EL (cell line): ENCODE measurements around the gene GUCY1A1.

ENCODE experiments used
- DNase-seq: peaks from one replicate; pipeline ENCODE4 v3.0.0-alpha.2; 2016

The GUCY1A1 gene

DNA sequence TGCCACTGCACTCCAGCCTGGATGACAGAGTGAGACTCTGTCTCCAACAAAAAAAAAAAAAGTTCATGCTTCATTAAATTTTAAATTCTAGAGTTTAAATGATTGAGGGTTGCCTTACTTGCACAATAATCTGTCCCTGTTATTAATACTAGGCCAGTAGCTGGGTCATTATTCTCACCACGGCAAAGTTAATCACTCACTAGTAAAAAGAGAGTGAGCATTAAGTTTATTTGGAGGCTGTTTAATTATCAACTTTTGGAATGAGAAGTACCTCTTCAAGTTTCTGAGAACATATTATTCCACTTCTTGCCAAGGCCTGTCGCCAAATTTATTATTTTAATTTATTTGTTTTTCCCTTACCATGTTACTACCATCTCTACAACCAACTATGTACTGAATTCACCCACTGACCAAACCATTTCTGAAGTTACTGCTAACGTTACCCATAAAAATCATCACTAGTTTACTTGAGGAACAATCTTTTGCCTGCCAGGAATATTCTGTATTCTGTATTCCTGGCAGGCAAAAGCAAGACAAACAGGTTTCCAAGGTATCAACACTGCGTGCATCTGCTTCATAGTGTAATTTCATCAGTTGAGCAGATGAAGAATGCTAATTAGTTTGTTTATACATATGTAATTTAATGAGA, 26.5 kb downstream of the GUCY1A1 start:
- DNase-seq, result no peak

DNA sequence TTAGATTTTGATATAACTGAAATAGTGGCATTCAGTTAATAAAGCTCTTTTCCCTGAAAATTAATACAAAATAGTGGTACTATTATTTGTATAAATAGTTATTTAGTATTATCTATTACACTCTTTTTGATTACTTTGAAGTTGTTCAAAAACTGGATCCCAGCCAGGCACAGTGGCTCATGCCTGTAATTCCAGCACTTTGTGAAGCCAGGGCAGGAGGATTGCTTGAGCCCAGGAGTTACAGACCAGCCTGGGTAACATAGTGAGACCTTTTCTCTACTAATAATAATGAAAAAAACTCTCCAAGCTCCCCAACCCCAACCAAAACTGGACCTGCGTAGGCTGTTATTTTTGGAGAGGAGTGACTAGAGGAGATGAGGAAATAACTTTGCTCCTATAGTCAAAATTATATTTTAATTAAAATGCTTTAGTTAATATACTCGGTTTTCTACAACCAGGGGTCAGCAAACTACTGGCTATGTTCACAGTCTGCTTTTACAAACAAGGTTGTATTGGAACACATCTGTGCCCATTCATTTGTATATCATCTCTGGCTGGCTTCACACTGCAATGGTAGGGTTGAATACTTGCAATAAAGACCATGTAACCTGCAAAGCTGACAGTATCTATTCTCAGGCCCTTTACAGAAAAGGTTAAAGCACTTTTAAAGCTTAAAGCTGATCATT, 27.6 kb downstream of the GUCY1A1 start:
- no peak for DNase-seq

DNA sequence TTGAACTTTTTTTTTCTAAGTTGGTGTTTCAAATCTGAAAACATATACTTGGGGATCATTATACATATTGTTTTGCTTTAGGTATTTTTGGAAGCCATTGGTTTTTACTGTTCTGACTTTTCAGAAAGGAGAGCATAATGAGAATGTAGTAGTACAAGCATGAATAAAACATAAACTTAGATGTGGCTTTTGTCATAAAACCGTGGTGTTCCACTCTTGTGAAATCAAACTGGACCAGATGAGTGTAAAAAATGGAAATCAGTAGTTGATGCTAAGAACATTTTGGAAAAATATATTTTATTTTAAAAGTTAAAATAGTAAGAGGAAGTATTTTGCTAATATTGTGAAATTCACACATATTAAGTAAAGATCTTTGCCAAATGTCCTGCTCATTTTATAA, 29.6 kb downstream of the GUCY1A1 start:
- no peak for DNase-seq

DNA sequence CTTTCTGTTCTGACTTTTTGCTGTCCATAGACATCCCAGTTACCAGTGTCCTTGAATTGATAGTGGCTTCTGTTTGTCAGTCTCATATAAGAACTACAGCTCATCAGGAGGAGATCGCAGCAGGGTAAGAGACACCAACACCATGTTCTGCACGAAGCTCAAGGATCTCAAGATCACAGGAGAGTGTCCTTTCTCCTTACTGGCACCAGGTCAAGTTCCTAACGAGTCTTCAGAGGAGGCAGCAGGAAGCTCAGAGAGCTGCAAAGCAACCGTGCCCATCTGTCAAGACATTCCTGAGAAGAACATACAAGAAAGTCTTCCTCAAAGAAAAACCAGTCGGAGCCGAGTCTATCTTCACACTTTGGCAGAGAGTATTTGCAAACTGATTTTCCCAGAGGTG, 30.1 kb downstream of the GUCY1A1 start:
- DNase-seq, result no peak

DNA sequence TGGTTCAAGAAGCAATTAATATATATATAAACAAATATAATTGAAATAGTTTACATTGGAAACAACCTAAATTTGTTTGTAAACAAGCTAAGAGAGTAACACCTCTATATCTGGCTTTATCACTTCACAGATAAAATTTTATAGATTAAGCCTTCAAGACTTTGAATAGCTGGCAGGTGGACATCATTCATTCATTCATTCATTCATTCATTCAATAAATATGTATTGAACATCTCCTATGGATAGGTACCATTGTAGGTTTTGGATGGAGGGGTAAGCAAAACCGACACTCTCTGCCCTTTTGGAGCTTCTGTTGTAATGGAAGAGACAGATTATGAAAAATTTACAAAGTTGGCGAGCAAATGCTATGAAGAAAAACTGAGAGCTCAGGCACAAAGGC, 35.2 kb downstream of the GUCY1A1 start:
- DNase-seq, result no peak

DNA sequence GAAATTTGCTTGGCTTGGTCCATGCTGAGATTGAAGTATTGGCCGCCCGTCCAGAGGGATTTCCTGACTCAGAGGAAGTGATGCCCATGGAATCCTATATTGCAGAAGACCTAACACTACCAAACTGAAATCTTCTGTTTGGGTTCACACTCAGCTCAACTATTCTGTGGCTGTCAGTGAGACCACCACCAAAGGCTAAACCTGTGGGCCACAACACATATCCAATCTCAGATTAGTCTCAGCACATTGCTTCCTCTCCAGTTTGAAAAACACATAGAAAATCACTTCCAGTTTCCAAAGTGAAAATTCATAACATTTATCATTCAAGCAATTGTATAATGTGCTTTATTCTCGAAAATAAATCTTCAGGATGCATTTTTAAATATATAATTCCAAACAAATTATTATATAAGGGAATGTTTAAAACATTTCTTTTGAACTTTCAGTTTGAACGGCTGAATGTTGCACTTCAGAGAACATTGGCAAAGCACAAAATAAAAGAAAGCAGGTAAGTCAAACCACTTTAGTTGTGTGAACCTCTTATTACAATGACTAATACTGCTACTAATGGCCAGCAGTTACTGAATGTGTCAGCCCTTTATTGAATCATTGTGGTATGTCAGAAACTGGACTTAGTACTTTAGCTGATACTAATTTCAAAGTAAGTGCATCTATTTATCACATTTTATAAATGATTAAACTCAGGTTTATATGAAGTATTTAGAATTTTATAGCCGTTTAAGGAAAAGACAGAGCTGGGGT, 37.0 kb downstream of the GUCY1A1 start:
- DNase-seq, result no peak

DNA sequence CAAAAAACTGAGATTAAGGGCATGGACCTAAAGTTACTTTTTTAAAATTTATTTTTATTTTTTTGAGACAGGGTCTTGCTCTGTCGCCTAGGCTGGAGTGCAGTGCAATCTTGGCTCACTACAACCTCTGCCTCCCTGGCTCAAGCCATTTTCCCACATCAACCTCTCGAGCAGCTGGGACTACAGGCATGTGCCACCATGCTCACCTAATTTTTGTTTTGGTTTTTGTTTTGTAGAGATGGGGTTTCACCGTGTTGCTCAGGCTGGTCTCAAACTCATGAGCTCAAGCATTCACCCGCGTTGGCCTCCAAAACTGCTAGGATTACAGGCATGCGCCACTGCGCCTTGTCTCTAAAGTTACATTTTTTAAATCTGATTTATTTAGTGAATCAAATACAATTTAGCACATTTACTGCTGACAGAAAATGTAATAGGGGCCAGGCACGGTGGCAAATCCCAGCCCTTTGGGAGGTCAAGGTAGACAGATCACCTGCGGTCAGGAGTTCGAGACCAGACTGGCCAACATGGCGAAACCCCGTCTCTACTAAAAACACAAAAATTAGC, 38.3 kb downstream of the GUCY1A1 start:
- DNase-seq, result no peak

DNA sequence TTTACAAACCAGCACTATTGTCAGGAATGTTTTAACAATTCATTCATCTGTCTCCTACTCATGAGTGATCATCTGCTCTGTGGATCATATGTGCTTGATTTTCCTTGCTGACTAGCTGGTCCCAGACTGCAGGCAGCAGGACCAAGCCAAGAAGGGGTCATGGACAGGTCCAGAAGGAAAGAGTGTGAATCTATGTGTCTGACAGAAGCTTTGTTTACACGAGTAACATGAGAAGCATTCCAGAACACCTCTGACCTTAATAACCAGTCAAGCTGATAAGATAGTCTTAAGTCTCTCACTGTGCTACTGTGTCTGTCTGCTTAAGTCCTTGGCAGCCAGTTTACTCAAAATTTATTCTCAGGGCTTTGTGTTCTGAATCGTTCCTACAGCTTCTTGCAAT, 39.0 kb downstream of the GUCY1A1 start:
- DNase-seq, result no peak

DNA sequence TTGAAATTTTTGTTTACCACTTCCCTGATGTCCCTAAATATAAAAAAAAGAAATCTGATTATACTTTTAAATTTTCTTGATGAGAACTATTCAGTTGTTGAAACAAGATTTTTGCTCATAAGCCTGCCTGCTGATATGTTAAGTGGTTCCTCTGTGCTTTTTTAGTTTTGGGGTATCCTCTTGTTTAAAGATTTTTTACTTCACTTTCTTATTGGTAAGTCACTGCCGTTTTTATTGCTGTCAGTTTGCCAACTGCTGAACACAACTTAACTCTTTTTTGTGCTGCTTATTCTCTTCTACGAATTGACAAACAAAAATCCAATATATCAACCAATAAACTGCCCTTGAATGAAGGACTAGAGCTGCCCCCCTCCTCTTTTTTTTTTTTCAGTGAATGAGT, 39.5 kb downstream of the GUCY1A1 start:
- no peak for DNase-seq

DNA sequence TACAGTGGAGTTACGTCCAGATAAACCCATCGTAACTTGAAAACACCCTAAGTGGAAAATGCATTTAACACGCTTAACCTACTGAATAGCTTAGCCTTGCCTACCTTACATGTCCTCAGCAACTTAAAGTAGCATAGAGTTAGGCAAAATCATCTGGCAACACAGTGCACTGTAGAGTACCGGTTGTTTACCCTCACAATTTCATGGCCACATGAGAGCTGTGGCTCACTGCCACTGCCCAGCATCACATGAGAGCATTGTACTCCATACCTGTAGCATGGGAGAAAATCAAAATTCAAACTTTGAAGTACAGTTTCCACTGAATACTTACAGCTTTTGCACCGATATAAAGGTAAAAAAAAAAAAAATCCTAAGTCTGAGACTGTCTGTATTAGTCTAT, 40.6 kb downstream of the GUCY1A1 start:
- DNase-seq, result no peak

DNA sequence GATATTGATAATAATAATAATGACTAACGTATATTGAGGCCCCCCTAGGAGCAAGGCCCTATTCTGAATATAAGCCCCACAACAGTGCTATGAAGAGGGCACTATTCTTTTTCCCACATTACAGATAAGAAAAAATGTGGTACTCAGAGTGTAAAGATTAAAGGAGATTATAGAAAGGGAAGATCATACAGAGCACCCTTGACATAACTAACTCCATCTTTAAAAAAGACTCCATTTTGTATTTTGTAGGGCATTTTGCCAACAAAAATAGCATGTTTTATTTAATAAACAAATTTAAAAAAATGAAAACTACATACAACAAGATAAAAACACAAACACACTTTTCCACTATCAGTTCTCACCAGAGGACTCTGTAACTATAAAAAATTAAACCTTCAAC, 42.1 kb downstream of the GUCY1A1 start:
- no peak for DNase-seq

DNA sequence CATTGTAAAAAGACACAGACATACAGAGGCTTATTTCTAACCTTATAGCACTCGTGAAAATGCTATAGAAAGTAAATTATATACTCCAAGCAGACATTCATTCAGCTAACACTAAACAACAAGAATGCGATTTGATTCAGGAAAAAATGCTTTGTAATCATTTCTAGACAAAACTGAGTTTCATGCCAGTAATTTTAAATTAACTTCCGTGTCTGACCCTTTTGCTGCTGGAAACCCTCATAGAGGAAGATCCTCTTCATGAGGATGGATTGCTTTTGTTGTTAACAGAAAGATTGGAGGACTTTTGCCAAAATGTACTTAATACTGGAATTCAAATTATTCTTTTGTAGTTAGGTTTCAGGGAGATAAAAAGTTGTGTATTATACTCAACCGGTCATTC, 43.3 kb downstream of the GUCY1A1 start:
- DNase-seq, result no peak

DNA sequence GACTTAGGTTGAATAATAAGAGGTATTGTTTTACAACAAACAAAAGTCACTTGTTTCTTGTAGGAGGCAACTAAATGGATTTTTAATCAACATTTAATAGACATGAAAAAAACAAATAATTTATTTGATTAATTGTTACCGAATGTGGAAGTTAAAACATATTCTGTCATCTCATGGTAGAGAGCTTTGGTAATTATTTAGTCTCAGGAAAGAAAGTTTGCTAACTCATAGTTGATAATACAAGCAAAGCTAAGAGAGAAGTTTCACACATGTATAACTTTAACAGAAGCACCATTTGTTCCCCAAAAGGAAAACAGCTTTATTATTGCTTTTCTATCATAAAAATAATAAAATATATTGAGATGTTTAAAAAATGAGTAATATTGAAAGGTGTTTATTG, 44.9 kb downstream of the GUCY1A1 start:
- DNase-seq, result no peak

DNA sequence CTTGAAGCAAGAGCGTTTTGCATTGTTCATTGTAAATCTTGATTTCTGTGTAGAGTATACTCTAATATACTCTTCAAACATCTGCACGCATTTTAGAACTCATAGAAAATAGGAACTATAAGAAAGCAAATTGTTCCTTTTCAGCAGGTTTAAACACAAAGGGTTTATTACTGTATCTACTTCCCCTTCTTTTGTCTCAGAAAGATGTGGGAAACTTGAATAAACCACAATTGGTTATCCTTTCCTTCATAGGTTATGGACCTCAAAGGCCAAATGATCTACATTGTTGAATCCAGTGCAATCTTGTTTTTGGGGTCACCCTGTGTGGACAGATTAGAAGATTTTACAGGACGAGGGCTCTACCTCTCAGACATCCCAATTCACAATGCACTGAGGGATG, 46.2 kb downstream of the GUCY1A1 start:
- no peak for DNase-seq

DNA sequence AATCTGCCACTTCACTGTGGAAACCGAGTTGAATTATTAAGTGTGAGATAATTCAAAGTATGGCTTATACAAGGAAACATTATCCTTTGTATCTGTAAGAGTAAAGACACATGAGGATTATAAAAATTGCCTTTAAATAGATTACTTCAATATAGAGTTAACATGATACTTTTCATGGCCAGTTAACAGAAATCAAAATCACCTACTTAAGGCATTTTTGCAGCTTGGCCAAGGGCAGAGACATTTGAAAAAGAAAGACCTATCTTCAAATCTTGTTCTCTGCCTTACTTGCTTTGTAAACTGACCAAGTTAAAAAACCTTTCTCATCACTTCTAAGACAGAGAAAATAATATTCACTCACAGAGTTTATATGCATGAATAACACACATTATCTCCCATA, 47.3 kb downstream of the GUCY1A1 start:
- no peak for DNase-seq

DNA sequence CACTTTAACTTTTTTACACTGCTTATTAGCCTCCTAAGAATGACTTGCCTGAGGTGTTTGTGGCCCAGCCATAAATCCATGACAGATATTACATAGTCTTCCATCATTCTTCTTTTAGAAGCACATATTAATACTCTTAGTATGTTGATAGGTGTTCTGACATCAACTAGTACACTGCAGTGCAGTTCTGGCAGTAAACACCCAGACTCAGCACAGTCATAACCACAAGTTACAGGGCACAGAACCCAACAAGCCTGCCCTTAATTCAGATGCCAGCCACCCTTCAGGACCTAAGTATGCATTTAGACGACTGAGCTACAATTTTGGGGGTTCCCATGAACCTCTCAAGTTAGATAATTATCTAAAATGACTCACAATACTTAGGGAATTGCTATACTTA, 55.7 kb downstream of the GUCY1A1 start:
- DNase-seq, result no peak

DNA sequence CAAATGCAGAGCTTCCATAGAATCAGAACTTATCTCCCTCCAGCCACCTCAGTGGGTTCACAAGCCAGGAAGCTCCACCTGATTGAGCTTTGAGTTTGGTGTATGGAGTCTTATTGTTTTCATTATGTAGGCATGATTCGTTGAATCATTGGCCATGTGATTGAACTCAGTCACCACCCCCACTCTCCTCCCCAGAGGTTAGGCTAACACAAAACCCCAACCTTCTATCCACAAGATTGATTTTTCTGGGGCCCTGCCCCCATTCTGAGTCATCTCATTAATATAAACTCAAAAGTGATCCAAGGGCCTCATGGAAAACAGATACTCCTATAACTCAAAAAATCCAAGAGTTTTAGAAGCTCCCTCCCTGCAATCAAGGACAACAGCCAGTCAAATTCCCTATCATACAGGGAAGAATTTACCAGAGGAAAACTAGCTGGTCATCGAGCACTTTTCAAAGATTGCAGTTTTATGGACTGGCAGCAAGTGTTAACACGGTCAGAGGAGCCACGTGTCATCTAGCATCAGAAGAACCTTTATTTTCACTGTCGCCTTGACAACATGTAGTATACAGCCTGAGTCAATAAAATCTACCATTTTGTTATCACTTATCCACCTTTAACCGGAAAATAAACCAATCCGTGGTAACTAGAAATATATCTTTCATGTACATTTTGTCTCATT, 56.3 kb downstream of the GUCY1A1 start:
- peak; percentile 5 for DNase-seq

DNA sequence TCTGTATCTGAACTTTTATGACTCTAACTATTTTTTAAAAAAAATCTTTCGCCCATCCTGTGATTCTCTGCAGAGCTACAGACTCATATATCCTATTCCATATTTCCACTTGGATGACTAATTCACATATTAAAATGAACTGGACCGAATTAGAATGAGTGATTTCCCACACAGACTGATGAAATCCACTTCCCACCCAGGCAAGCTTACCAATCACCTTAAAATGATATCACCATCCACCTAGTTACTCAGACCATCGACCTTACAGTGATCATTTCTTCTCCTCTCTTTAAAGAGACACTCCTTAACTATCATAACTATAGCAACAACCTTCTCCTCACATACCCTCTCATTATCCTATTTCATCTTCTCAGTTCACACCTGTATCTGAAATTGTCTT, 58.1 kb downstream of the GUCY1A1 start:
- no peak for DNase-seq

DNA sequence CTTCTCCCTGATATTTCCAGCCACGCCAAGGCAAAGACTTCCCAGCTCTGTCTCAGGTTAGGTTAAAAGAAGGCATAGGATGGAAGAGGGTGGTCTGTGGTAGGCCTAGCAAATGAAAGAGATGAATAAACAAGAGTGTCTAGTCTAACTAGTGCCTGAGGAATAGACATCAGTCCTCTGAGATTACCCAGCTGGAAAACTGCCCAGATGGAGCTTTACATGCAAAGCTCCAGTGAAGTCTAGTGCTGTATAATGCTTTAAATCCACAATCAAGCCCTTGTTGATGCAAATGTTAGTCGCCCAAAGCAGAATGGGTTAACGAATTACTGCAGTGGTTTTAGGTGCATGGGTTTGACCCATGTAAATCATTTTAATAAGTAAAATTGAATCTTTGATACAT, 67.4 kb downstream of the GUCY1A1 start:
- DNase-seq, result no peak

DNA sequence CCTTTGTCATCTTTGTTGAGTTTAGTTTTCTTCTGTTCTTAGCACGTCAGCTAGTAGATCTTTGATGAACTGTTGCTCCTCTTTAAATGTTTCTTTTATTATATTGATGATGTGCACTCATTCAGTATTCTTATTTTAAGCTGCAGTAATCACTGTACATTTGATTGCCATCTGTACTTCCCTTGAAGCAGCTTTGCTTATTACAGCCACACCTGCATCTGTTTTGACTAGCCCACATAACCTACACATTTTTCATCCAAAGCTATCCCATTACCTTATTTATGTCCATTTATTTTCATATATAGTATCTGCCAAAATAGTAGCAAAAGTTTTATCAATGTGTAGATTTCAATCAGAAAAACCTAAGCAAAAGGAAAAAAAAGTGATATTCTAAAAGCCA, 68.3 kb downstream of the GUCY1A1 start:
- no peak for DNase-seq

DNA sequence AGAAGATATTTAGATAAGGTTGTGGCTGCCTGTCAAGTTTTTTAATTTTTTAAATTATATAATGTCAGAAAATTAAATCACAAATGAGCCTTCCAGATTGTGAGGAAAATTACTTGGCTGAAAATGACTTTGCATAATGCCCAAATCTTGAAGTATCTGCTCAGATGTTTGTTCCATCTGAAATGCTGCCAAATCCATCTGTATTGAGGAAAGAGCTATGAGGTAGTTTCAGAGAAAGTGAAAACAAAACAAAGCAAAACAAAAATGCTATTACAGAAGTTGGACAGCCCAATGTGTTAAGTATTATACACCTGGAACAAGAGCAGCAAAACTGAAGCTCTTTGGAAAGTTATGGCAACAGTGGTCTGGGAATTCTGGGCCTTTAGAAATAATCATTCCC, 68.8 kb downstream of the GUCY1A1 start:
- DNase-seq, result no peak

DNA sequence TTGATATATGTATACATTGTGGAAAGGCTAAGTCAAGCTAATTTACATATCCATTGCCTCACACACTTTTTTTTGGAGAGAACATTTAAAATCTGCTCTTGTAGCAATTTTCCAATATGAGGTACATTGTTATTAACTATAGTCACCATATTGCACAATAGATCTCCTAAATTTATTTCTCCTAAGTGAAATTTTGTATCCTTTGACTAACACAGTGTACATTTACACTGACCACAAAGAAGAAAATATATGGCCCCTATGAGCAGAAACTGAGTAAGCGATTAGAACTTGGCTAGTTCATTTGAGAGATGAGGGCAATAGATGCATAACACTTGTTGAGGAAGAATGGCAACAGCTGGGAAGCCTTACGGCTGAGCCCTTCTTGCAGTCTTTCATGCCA, 71.9 kb downstream of the GUCY1A1 start:
- peak; percentile 2 for DNase-seq

DNA sequence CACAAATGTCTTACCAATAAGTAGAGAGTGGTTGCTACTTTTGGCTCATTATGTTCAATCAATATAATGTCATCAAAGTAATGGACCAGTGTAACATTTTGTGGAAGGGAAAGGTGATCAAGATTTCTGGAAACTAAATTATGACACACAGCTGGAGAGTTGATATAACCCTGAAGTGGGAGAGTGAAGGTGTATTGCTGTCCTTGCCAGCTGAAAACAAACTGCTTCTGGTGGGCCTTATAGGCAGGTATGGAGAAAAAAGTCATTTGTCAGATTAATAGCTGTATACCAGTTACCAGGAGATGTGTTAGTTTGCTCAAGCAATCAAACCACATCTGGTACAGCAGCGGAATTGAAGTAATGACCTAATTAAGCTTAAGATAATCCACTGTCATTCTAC, 74.9 kb downstream of the GUCY1A1 start:
- DNase-seq, result no peak
